Measurements from ENCODE around the gene KRTAP12-4.
"Not testable (repeated sequence)": the region's sequence is repeated elsewhere in the genome, so short reads cannot be mapped to it uniquely, and the experiment has no call there.

KRTAP12-4 gene

GRCh38 chr21:44697811-44698734, 43.6 kb upstream of the KRTAP12-4 start:
- peaks cover 7% of the 10 kb centered on the region; the same call in 1 of the 2 replicates for H3K9me3 ChIP-seq (ENCODE audit: control insufficient read depth, insufficient read depth, low read depth, low read length)
- peak overlapping the region; percentile 32; the same call in 1 of the 2 replicates for H3K4me3 ChIP-seq (ENCODE audit: low read depth, low read length)
- peak overlapping the region; percentile 25 for H3K9ac ChIP-seq (ENCODE audit: low read length)
- H3K27ac ChIP-seq (ENCODE audit: low read depth, low read length): peak overlapping the region; percentile 29; the same call in 1 of the 2 replicates
- no peaks in the 10 kb centered on the region for H3K36me3 ChIP-seq (ENCODE audit: control insufficient read depth, insufficient read depth, low read length)
- peaks cover 64% of the 10 kb centered on the region for H3K4me1 ChIP-seq (ENCODE audit: control insufficient read depth, insufficient read depth, low read length)
- H3K27me3 ChIP-seq (ENCODE audit: control insufficient read depth, insufficient read depth, low read length): no peaks in the 10 kb centered on the region; the same call in 1 of the 2 replicates

- Histone ChIP-seq H3K4me3 (ENCODE audit: low read depth, low read length) (peak within 1 kb of the TSS; percentile 43), H3K4me1 (ENCODE audit: control insufficient read depth, insufficient read depth, low read length) (peaks cover 56% of the 10 kb centered on the region)
- H3K27ac ChIP-seq (ENCODE audit: low read depth, low read length): not testable (repeated sequence)
These were observed 42.8 kb upstream of the KRTAP12-4 start, which contains the start of gene KRTAP10-12 for GRCh38 chr21:44697172-44697810. Gene KRTAP10-12, plus strand, starts transcription at chr21:44697172. Its CDS starts 30 bp downstream, at chr21:44697202.

DNA sequence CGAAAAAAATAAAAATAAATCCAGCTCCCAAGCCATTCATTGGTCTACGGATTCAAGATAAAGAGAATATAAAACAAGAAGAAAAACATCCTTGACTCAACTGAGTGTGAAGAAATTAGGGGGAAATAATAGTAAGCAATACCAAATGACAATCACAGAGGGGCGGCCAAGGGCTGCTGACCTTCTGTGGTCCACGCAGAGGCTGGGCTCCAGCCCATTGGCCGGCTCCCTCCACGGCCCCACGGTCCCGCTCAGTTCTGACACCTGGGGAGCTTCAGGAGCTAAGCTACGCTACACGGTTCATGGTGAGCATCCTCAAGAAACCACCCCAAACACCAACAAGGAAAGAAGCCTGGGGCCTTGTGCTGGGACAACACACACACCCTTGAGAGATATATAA, 42.1 kb upstream of the KRTAP12-4 start:
- Histone ChIP-seq H3K36me3 (ENCODE audit: control insufficient read depth, insufficient read depth, low read length) (no peaks in the 10 kb centered on the region), H3K9ac (ENCODE audit: low read length) (no peak overlapping the region), H3K4me1 (ENCODE audit: control insufficient read depth, insufficient read depth, low read length) (peaks cover 49% of the 10 kb centered on the region), H3K27ac (ENCODE audit: low read depth, low read length) (no peak overlapping the region), H3K4me3 (ENCODE audit: low read depth, low read length) (peak overlapping the region; percentile 43), H3K27me3 (ENCODE audit: control insufficient read depth, insufficient read depth, low read length) (no peaks in the 10 kb centered on the region), H3K9me3 (ENCODE audit: control insufficient read depth, insufficient read depth, low read depth, low read length) (peaks cover 13% of the 10 kb centered on the region; the same call in 1 of the 2 replicates)

More at GRCh38 chr21:44697172-44697810, 42.8 kb upstream of the KRTAP12-4 start, which contains the start of gene KRTAP10-12:
- H3K27me3 ChIP-seq (ENCODE audit: control insufficient read depth, insufficient read depth, low read length); H3K36me3 ChIP-seq (ENCODE audit: control insufficient read depth, insufficient read depth, low read length): not testable (repeated sequence)
- Histone ChIP-seq H3K9ac (ENCODE audit: low read length) (peak within 1 kb of the TSS; percentile 25), H3K9me3 (ENCODE audit: control insufficient read depth, insufficient read depth, low read depth, low read length) (peaks cover 13% of the 10 kb centered on the region; the same call in 1 of the 2 replicates)

DNA sequence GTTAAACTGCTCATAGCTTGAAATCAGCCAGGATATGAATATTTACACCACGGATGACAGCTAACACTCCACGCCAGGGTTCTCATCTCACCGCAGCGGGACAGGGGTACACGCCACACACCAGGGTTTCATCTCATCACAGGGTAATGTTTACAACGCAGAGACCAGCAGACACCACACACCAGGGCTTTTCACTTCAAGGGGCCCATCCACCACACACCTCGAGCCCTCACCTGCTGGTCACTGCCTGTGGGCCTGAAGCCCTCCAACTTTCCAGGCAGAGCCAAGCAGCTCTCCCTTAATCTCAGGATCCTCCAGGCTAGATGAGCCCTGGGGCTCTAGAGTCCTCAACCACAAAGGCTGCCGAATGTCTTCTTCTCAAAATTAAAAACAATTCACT, 41.2 kb upstream of the KRTAP12-4 start:
- no peaks in the 10 kb centered on the region for H3K27me3 ChIP-seq (ENCODE audit: control insufficient read depth, insufficient read depth, low read length)
- H3K36me3 ChIP-seq (ENCODE audit: control insufficient read depth, insufficient read depth, low read length): no peaks in the 10 kb centered on the region
- H3K4me1 ChIP-seq (ENCODE audit: control insufficient read depth, insufficient read depth, low read length): peaks cover 44% of the 10 kb centered on the region
- H3K27ac ChIP-seq (ENCODE audit: low read depth, low read length): no peak overlapping the region
- peaks cover 13% of the 10 kb centered on the region; the same call in 1 of the 2 replicates for H3K9me3 ChIP-seq (ENCODE audit: control insufficient read depth, insufficient read depth, low read depth, low read length)
- H3K9ac ChIP-seq (ENCODE audit: low read length): no peak overlapping the region
- H3K4me3 ChIP-seq (ENCODE audit: low read depth, low read length): no peak overlapping the region

DNA sequence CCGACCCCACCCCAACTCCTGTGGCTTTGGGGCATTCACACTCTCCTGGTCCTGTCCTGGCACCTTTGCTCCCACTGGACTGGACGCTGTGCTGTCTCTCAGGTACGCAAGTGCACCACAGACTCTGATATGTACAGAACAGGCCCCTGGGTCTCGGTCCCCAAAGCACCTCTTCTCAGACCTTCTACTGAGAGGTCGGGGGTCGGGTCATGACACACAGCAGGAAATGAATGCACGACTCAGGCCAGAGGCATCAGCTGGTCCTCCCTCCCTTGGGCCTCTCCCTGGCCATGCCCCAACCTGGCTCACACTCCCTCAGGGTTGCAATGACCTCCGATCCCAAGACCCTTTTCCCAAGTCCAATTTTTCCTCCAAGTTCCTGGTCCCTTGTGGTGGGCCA, 40.7 kb upstream of the KRTAP12-4 start:
- H3K4me3 ChIP-seq (ENCODE audit: low read depth, low read length): no peak overlapping the region
- H3K4me1 ChIP-seq (ENCODE audit: control insufficient read depth, insufficient read depth, low read length): peaks cover 42% of the 10 kb centered on the region
- no peaks in the 10 kb centered on the region for H3K36me3 ChIP-seq (ENCODE audit: control insufficient read depth, insufficient read depth, low read length)
- peaks cover 13% of the 10 kb centered on the region; the same call in 1 of the 2 replicates for H3K9me3 ChIP-seq (ENCODE audit: control insufficient read depth, insufficient read depth, low read depth, low read length)
- no peak overlapping the region for H3K27ac ChIP-seq (ENCODE audit: low read depth, low read length)
- H3K9ac ChIP-seq (ENCODE audit: low read length): no peak overlapping the region
- H3K27me3 ChIP-seq (ENCODE audit: control insufficient read depth, insufficient read depth, low read length): no peaks in the 10 kb centered on the region

- H3K27ac ChIP-seq (ENCODE audit: low read depth, low read length): no peak overlapping the region
- peaks cover 13% of the 10 kb centered on the region; the same call in 1 of the 2 replicates for H3K9me3 ChIP-seq (ENCODE audit: control insufficient read depth, insufficient read depth, low read depth, low read length)
- H3K4me3 ChIP-seq (ENCODE audit: low read depth, low read length): no peak overlapping the region
- no peak overlapping the region for H3K9ac ChIP-seq (ENCODE audit: low read length)
- no peaks in the 10 kb centered on the region for H3K36me3 ChIP-seq (ENCODE audit: control insufficient read depth, insufficient read depth, low read length)
- no peaks in the 10 kb centered on the region for H3K27me3 ChIP-seq (ENCODE audit: control insufficient read depth, insufficient read depth, low read length)
- peaks cover 38% of the 10 kb centered on the region for H3K4me1 ChIP-seq (ENCODE audit: control insufficient read depth, insufficient read depth, low read length)
These were observed 40.3 kb upstream of the KRTAP12-4 start for GRCh38 chr21:44694776-44695175.

DNA sequence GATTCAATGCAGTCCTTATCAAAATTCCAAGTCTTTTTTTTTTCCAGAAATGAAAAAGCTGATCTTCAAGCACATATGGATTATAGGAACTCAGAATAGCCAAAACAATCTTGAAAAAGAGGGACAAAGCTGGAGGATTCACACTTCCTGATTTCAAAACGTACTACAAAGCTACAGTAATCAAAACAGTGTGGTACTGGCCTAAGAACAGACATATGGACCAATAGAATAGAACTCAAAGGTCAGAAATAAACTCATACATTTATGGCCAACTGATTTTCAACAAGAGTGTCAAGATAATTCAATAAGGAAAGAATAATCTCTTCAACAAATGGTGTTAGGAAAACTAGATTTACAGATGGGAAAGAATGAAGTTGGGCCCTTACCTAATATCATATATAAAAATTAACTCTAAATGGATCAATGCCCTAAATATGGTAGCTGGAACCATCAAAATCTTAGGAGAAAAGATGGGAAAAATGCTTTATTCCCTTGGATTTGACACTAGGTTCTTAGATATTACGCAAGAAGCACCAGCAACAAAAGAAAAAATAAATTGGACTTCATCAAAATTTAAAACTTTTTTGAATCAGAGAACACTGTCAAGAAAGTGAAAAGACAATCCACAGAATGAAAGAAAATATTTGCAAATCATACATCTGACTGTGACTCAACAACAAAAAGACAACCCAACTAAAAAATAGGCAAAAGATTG, 38.5 kb upstream of the KRTAP12-4 start:
- Histone ChIP-seq H3K4me3 (ENCODE audit: low read depth, low read length) (no peak overlapping the region), H3K9me3 (ENCODE audit: control insufficient read depth, insufficient read depth, low read depth, low read length) (peaks cover 13% of the 10 kb centered on the region; the same call in 1 of the 2 replicates), H3K4me1 (ENCODE audit: control insufficient read depth, insufficient read depth, low read length) (peaks cover 25% of the 10 kb centered on the region), H3K27ac (ENCODE audit: low read depth, low read length) (no peak overlapping the region), H3K36me3 (ENCODE audit: control insufficient read depth, insufficient read depth, low read length) (no peaks in the 10 kb centered on the region), H3K9ac (ENCODE audit: low read length) (no peak overlapping the region), H3K27me3 (ENCODE audit: control insufficient read depth, insufficient read depth, low read length) (no peaks in the 10 kb centered on the region)

GRCh38 chr21:44691686-44692085, 37.2 kb upstream of the KRTAP12-4 start:
- H3K27ac ChIP-seq (ENCODE audit: low read depth, low read length): no peak overlapping the region
- H3K27me3 ChIP-seq (ENCODE audit: control insufficient read depth, insufficient read depth, low read length): no peaks in the 10 kb centered on the region
- H3K4me3 ChIP-seq (ENCODE audit: low read depth, low read length): no peak overlapping the region
- no peaks in the 10 kb centered on the region for H3K36me3 ChIP-seq (ENCODE audit: control insufficient read depth, insufficient read depth, low read length)
- H3K4me1 ChIP-seq (ENCODE audit: control insufficient read depth, insufficient read depth, low read length): peaks cover 25% of the 10 kb centered on the region
- peaks cover 13% of the 10 kb centered on the region; the same call in 1 of the 2 replicates for H3K9me3 ChIP-seq (ENCODE audit: control insufficient read depth, insufficient read depth, low read depth, low read length)
- no peak overlapping the region for H3K9ac ChIP-seq (ENCODE audit: low read length)

GRCh38 chr21:44689740-44690139, 35.3 kb upstream of the KRTAP12-4 start:
- H3K36me3 ChIP-seq (ENCODE audit: control insufficient read depth, insufficient read depth, low read length); H3K27ac ChIP-seq (ENCODE audit: low read depth, low read length); H3K27me3 ChIP-seq (ENCODE audit: control insufficient read depth, insufficient read depth, low read length); H3K9ac ChIP-seq (ENCODE audit: low read length); H3K4me3 ChIP-seq (ENCODE audit: low read depth, low read length): not testable (repeated sequence)
- Histone ChIP-seq H3K4me1 (ENCODE audit: control insufficient read depth, insufficient read depth, low read length) (peaks cover 14% of the 10 kb centered on the region), H3K9me3 (ENCODE audit: control insufficient read depth, insufficient read depth, low read depth, low read length) (peaks cover 13% of the 10 kb centered on the region; the same call in 1 of the 2 replicates)

- Histone ChIP-seq H3K27me3 (ENCODE audit: control insufficient read depth, insufficient read depth, low read length) (no peaks in the 10 kb centered on the region), H3K27ac (ENCODE audit: low read depth, low read length) (no peak overlapping the region), H3K4me3 (ENCODE audit: low read depth, low read length) (no peak overlapping the region), H3K4me1 (ENCODE audit: control insufficient read depth, insufficient read depth, low read length) (peaks cover 15% of the 10 kb centered on the region), H3K9ac (ENCODE audit: low read length) (no peak overlapping the region), H3K36me3 (ENCODE audit: control insufficient read depth, insufficient read depth, low read length) (no peaks in the 10 kb centered on the region), H3K9me3 (ENCODE audit: control insufficient read depth, insufficient read depth, low read depth, low read length) (peaks cover 2% of the 10 kb centered on the region; the same call in 1 of the 2 replicates)
These were observed 33.2 kb upstream of the KRTAP12-4 start for GRCh38 chr21:44687671-44688070.
